Lower lobe of right lung (tissue), 2 donors: ENCODE data around the gene PIGX. TPM values are rescaled to one million over a fixed set of nuclear protein-coding genes. Genes with fewer than 3 reads are reported as not detected.
"Not testable (repeated sequence)": the region's sequence is repeated elsewhere in the genome, so short reads cannot be mapped to it uniquely, and the experiment has no call there.

Experiments
- ATAC-seq, 2 donors: fragments of 200-7000 bp; cut with Tn5 transposase; one replicate each; pipeline ENCODE4 v1.9.1; 2020 to 2022; ENCODE audit warnings: mild to moderate bottlenecking in 2 of 2, moderate library complexity in 2 of 2
- DNase-seq: peaks from one replicate; pipeline ENCODE4 v3.0.0-alpha.2; 2020
- H3K27ac ChIP-seq: fragments of 200-600 bp; one replicate; pipeline ENCODE4 v1.8.0; 2022
- H3K27me3 ChIP-seq: fragments of 200-600 bp; one replicate; pipeline ENCODE4 v1.8.0; 2022; ENCODE audit warnings: low read depth
- H3K36me3 ChIP-seq: fragments of 200-600 bp; one replicate; pipeline ENCODE4 v1.8.0; 2022; ENCODE audit warnings: mild to moderate bottlenecking
- H3K4me1 ChIP-seq: fragments of 200-600 bp; one replicate; pipeline ENCODE4 v1.8.0; 2022
- H3K4me3 ChIP-seq: fragments of 200-600 bp; one replicate; pipeline ENCODE4 v1.8.0; 2022; ENCODE audit warnings: mild to moderate bottlenecking
- H3K9me3 ChIP-seq: fragments of 200-600 bp; one replicate; pipeline ENCODE4 v1.8.0; 2022
- CTCF ChIP-seq: fragments of 200-600 bp; IDR thresholded peaks from one replicate; pipeline ENCODE4 v1.8.0; 2022; ENCODE audit warnings: antibody characterized with exemption, mild to moderate bottlenecking
- intact Hi-C: fragments of 100-400 bp; cut with DNase I; formaldehyde crosslinking; loops from one replicate; pipeline ENCODE4 v1.11.0; 2022
- total RNA-seq: library from RNA; stranded (reverse); fragmentation: NEBNext Ultra II Directional; extraction: Animal tissue kit (Norgen Biotek cat#: 25700); gene quantifications from one replicate; pipeline ENCODE4 v1.2.1, GENCODE V29; 2021
- donor health status: DM: no; HTN: yes; CAD: no; lungs with severe emphysema.

The PIGX gene
- total RNA-seq, 1 donor from 2014 or later = 14.1 TPM

GRCh38 chr3:196706327-196706726, 5.8 kb upstream of the PIGX start:
- Histone ChIP-seq H3K4me3 (no peak overlapping the region), H3K9me3 (no peaks in the 10 kb centered on the region), H3K4me1 (peaks cover 3% of the 10 kb centered on the region), H3K36me3 (no peaks in the 10 kb centered on the region), H3K27ac (no peak overlapping the region), H3K27me3 (no peaks in the 10 kb centered on the region)
- intact Hi-C loops = no loop called here
- ATAC-seq (no peak), DNase-seq (no peak)
- no peak for TF ChIP-seq CTCF

- intact Hi-C loops = no loop called here
- H3K4me3 ChIP-seq = no peak overlapping the region
- no peak overlapping the region for H3K27ac ChIP-seq
- ATAC-seq = no peak
- H3K9me3 ChIP-seq = no peaks in the 10 kb centered on the region
- no peak for DNase-seq
- peaks cover 5% of the 10 kb centered on the region for H3K4me1 ChIP-seq
- no peaks in the 10 kb centered on the region for H3K36me3 ChIP-seq
- TF ChIP-seq CTCF = no peak
- H3K27me3 ChIP-seq = no peaks in the 10 kb centered on the region
These were observed 5.4 kb upstream of the PIGX start for GRCh38 chr3:196706731-196707130.

GRCh38 chr3:196707566-196707965, 4.6 kb upstream of the PIGX start:
- H3K9me3 ChIP-seq = no peaks in the 10 kb centered on the region
- ATAC-seq (no peak), DNase-seq (no peak)
- intact Hi-C loops = no loop called here
- no peak overlapping the region for H3K4me3 ChIP-seq
- H3K27me3 ChIP-seq = no peaks in the 10 kb centered on the region
- H3K27ac ChIP-seq = no peak overlapping the region
- TF ChIP-seq CTCF = no peak
- H3K36me3 ChIP-seq = no peaks in the 10 kb centered on the region
- H3K4me1 ChIP-seq = peaks cover 5% of the 10 kb centered on the region

- Histone ChIP-seq H3K36me3 (no peaks in the 10 kb centered on the region), H3K4me3 (no peak overlapping the region), H3K27me3 (no peaks in the 10 kb centered on the region), H3K4me1 (peaks cover 11% of the 10 kb centered on the region), H3K9me3 (no peaks in the 10 kb centered on the region), H3K27ac (no peak overlapping the region)
- no peak for DNase-seq
- no peak for ATAC-seq
- intact Hi-C loops = no loop called here
- TF ChIP-seq CTCF = no peak
These were observed 3.7 kb upstream of the PIGX start for GRCh38 chr3:196708467-196708866.

- no peaks in the 10 kb centered on the region for H3K9me3 ChIP-seq
- no peak for TF ChIP-seq CTCF
- ATAC-seq = peak; percentile 91 to 93
- peaks cover 14% of the 10 kb centered on the region for H3K4me1 ChIP-seq
- H3K4me3 ChIP-seq = peak overlapping the region; percentile 83
- H3K27ac ChIP-seq = peak overlapping the region; percentile 91
- no peaks in the 10 kb centered on the region for H3K36me3 ChIP-seq
- no peaks in the 10 kb centered on the region for H3K27me3 ChIP-seq
- intact Hi-C loops = no loop called here
- DNase-seq = peak; percentile 80
These were observed 587 bp downstream of the PIGX start for GRCh38 chr3:196712514-196713413.

GRCh38 chr3:196717162-196717561, 5.0 kb downstream of the PIGX start:
- H3K9me3 ChIP-seq, DNase-seq, H3K4me1 ChIP-seq, H3K27ac ChIP-seq, H3K4me3 ChIP-seq, intact Hi-C loops, H3K36me3 ChIP-seq, H3K27me3 ChIP-seq, ATAC-seq: not testable (repeated sequence)
